ENCODE data around the gene TMEM203. TPM values are rescaled to one million over a fixed set of nuclear protein-coding genes. Genes with fewer than 3 reads are reported as not detected.

The TMEM203 gene
- total and polyA plus RNA-seq, 8 donors, result 9.7 to 22.8 (median 13.7) TPM

DNA sequence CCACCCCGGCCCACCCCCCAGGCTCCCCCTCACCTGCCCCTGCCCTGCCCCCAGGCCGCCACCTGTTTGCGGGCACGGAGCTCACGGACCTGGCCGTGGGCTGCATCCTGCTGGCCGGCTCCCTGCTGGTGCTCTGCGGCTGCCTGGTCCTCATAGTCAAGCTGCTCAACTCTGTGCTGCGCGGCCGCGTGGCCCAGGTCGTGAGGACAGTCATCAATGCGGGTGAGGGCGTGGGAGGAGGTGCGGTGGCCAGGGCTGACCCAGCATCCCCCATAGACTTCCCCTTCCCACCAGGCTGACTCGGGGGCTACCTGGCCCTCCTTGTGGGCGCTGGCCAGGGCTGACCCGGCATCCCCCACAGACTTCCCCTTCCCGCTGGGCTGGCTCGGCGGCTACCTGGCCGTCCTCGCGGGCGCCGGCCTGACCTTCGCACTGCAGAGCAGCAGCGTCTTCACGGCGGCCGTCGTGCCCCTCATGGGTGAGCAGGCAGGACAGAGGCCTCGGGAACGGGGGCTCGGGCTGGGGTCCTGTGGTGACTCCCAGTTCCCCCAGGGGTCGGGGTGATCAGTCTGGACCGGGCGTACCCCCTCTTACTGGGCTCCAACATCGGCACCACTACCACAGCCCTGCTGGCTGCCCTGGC is 28.7 kb upstream of the TMEM203 start:
- intact Hi-C loops (cut with DNase I), result loop anchor here (5.0 to 10.0 kb wide), 2 partner anchors 117 to 119 kb away; partner anchors contain the start of gene DPP7 (in 1 of the 3)
- WGBS, 2 donors, result 21 to 31% methylated on average over 39 to 40 of the region's 40 CpGs
- H3K36me3 ChIP-seq, result no peaks in the 10 kb centered on the region
- TF ChIP-seq, protein P1, sequence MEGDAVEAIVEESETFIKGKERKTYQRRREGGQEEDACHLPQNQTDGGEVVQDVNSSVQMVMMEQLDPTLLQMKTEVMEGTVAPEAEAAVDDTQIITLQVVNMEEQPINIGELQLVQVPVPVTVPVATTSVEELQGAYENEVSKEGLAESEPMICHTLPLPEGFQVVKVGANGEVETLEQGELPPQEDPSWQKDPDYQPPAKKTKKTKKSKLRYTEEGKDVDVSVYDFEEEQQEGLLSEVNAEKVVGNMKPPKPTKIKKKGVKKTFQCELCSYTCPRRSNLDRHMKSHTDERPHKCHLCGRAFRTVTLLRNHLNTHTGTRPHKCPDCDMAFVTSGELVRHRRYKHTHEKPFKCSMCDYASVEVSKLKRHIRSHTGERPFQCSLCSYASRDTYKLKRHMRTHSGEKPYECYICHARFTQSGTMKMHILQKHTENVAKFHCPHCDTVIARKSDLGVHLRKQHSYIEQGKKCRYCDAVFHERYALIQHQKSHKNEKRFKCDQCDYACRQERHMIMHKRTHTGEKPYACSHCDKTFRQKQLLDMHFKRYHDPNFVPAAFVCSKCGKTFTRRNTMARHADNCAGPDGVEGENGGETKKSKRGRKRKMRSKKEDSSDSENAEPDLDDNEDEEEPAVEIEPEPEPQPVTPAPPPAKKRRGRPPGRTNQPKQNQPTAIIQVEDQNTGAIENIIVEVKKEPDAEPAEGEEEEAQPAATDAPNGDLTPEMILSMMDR (IDR thresholded peaks at IDR 0.05), result no peak
- H3K4me3 ChIP-seq, result no peak overlapping the region
- DNase-seq (no peak), FAIRE-seq (no peak), ATAC-seq (no peak)
- no peak overlapping the region for H3K27ac ChIP-seq
- H3K9me3 ChIP-seq, result no peaks in the 10 kb centered on the region
- H3K27me3 ChIP-seq, result no peaks in the 10 kb centered on the region
- peaks cover 5 to 12% (median 10%) of the 10 kb centered on the region in 3 donors for H3K4me1 ChIP-seq

DNA sequence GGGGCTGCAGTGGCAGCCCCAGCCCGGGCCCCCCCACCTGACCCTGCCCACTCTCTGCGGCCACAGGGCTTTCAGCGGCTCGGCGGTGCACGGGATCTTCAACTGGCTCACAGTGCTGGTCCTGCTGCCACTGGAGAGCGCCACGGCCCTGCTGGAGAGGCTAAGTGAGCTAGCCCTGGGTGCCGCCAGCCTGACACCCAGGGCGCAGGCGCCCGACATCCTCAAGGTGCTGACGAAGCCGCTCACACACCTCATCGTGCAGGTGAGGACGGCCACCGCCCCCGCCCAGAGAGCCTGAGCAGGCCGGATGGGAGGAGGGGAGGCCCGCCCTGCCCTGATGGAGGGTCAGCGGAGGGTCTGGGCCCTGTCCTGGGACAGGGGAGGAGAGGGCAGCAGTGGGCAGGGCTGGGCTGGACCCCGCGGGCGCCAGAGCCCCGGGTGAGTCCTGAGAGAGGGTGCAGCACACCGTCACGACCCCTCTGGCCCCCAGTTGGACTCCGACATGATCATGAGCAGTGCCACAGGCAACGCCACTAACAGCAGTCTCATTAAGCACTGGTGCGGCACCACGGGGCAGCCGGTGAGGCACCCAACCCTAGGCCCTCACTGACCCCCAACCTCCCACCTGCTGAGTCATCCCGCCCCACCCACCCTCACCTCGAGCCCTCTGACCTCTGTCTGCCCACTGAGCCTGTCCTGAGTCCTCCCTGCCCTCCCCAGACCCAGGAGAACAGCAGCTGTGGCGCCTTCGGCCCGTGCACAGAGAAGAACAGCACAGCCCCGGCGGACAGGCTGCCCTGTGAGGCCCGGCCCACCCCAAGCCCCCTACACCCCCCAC is 27.9 kb upstream of the TMEM203 start:
- Histone ChIP-seq H3K27me3 (no peaks in the 10 kb centered on the region), H3K36me3 (no peaks in the 10 kb centered on the region), H3K9me3 (no peaks in the 10 kb centered on the region), H3K27ac (no peak overlapping the region), H3K4me3 (no peak overlapping the region), H3K4me1 (peaks cover 5 to 10% (median 8%) of the 10 kb centered on the region in 3 donors)
- no peak for DNase-seq
- TF ChIP-seq, protein P1 (IDR thresholded peaks at IDR 0.05), result no peak
- WGBS, 2 donors, result 61 to 68% methylated on average over 38 to 40 of the region's 40 CpGs
- no peak for ATAC-seq
- FAIRE-seq, result no peak
- intact Hi-C loops (cut with DNase I), result loop anchor here (5.0 to 10.0 kb wide), 2 partner anchors 116 to 119 kb away; partner anchors contain the start of gene DPP7 (in 1 of the 3)

DNA sequence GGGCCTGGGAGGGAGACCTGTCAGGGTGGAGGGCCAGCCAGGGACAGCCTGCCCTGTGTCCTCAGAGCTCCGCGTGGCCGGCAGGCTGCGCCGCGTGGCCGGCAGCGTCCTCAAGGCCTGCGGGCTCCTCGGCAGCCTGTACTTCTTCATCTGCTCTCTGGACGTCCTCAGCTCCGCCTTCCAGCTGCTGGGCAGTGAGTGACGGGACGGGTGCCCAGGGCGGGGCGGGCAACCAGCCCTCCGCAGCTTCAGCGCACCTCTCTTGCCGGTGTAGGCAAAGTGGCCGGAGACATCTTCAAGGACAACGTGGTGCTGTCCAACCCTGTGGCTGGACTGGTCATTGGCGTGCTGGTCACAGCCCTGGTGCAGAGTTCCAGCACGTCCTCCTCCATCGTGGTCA is 27.1 kb upstream of the TMEM203 start:
- Histone ChIP-seq H3K4me3 (no peak overlapping the region), H3K27ac (no peak overlapping the region), H3K27me3 (no peaks in the 10 kb centered on the region), H3K36me3 (no peaks in the 10 kb centered on the region), H3K4me1 (peaks cover 6 to 12% (median 7%) of the 10 kb centered on the region in 3 donors), H3K9me3 (no peaks in the 10 kb centered on the region)
- WGBS, 2 donors, result 63 to 87% methylated on average over 15 to 24 of the region's 24 CpGs
- ATAC-seq, result no peak
- no peak for FAIRE-seq
- no peak for DNase-seq
- TF ChIP-seq, protein P1 (IDR thresholded peaks at IDR 0.05), result no peak
- intact Hi-C loops (cut with DNase I), result loop anchor here (5.0 to 10.0 kb wide), 2 partner anchors 115 to 118 kb away; partner anchors contain the start of gene DPP7 (in 1 of the 3)

DNA sequence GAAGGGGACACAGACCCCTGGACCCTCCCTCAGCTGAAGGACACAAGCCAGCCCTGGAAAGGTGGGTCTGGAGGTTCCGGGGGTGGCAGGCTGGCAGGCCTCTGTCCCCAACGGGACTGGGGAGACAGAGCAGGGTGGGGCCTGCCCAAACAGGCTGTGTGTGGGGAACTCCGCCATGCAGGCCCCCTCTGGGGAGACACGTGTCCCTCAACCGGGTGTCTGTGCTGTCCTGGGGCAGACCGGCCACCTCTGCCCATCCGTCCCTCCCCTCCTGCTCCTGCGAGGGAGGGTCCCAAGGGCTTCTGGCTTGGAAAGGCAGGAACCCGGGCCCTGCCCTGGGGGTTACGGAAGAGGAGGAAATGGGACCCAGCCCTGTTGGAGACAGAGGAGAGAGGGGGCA is 26.7 kb upstream of the TMEM203 start:
- no peak for FAIRE-seq
- Histone ChIP-seq H3K9me3 (no peaks in the 10 kb centered on the region), H3K4me1 (peaks cover 10 to 13% (median 10%) of the 10 kb centered on the region in 3 donors), H3K36me3 (no peaks in the 10 kb centered on the region), H3K27me3 (no peaks in the 10 kb centered on the region), H3K27ac (no peak overlapping the region), H3K4me3 (no peak overlapping the region)
- TF ChIP-seq, protein P1 (IDR thresholded peaks at IDR 0.05), result no peak
- intact Hi-C loops (cut with DNase I), result loop anchor here (5.0 to 10.0 kb wide), 2 partner anchors 115 to 117 kb away; partner anchors contain the start of gene DPP7 (in 1 of the 3)
- no peak for DNase-seq
- WGBS, 2 donors, result 70 to 72% methylated on average over 9 to 10 of the region's 10 CpGs
- no peak for ATAC-seq
